ENCODE results near the gene DHX57.

The DHX57 gene

GRCh38 chr2:38875227-38875575 is 533 bp downstream of the DHX57 start:
- no peak for TF ChIP-seq CTCF (IDR thresholded peaks at IDR 0.05; ENCODE audit: low read depth, low read length, missing control alignments)
- in situ Hi-C loops (cut with HindIII; ENCODE audit: low pct_ligation_motif_present, low sequenced_read_pairs) = no loop called here
- H3K27me3 ChIP-seq (replicated peaks) = no peaks in the 10 kb centered on the region
- H3K27ac ChIP-seq = peak overlapping the region; percentile 67
- H3K36me3 ChIP-seq (replicated peaks) = no peaks in the 10 kb centered on the region
- DNase-seq = peak; percentile 1
- peak overlapping the region; percentile 99 for H3K4me3 ChIP-seq (ENCODE audit: low read depth, low read length)

GRCh38 chr2:38873763-38874162 is 2.0 kb downstream of the DHX57 start:
- TF ChIP-seq CTCF (IDR thresholded peaks at IDR 0.05; ENCODE audit: low read depth, low read length, missing control alignments) = no peak
- Histone ChIP-seq H3K4me3 (ENCODE audit: low read depth, low read length) (no peak overlapping the region), H3K27ac (no peak overlapping the region), H3K36me3 (replicated peaks) (no peaks in the 10 kb centered on the region), H3K27me3 (replicated peaks) (no peaks in the 10 kb centered on the region)
- in situ Hi-C loops (cut with HindIII; ENCODE audit: low pct_ligation_motif_present, low sequenced_read_pairs) = no loop called here
- no peak for DNase-seq

GRCh38 chr2:38871432-38871831 is 4.3 kb downstream of the DHX57 start:
- in situ Hi-C loops (cut with HindIII; ENCODE audit: low pct_ligation_motif_present, low sequenced_read_pairs) = no loop called here

GRCh38 chr2:38866773-38867443 is 8.8 kb downstream of the DHX57 start:
- no peaks in the 10 kb centered on the region for H3K27me3 ChIP-seq (replicated peaks)
- H3K27ac ChIP-seq = no peak overlapping the region
- H3K4me3 ChIP-seq (ENCODE audit: low read depth, low read length) = no peak overlapping the region
- peak; percentile 11 for DNase-seq
- in situ Hi-C loops (cut with HindIII; ENCODE audit: low pct_ligation_motif_present, low sequenced_read_pairs) = no loop called here
- no peak for TF ChIP-seq CTCF (IDR thresholded peaks at IDR 0.05; ENCODE audit: low read depth, low read length, missing control alignments)
- H3K36me3 ChIP-seq (replicated peaks) = peaks cover 9% of the 10 kb centered on the region

More at GRCh38 chr2:38871432-38871831, 4.3 kb downstream of the DHX57 start:
- Histone ChIP-seq H3K27me3 (replicated peaks) (no peaks in the 10 kb centered on the region), H3K36me3 (replicated peaks) (peaks cover 3% of the 10 kb centered on the region), H3K4me3 (ENCODE audit: low read depth, low read length) (no peak overlapping the region), H3K27ac (no peak overlapping the region)
- no peak for TF ChIP-seq CTCF (IDR thresholded peaks at IDR 0.05; ENCODE audit: low read depth, low read length, missing control alignments)
- no peak for DNase-seq

- H3K36me3 ChIP-seq (replicated peaks) = peaks cover 23% of the 10 kb centered on the region
- no peaks in the 10 kb centered on the region for H3K27me3 ChIP-seq (replicated peaks)
- TF ChIP-seq CTCF (IDR thresholded peaks at IDR 0.05; ENCODE audit: low read depth, low read length, missing control alignments) = no peak
- no peak for DNase-seq
- in situ Hi-C loops (cut with HindIII; ENCODE audit: low pct_ligation_motif_present, low sequenced_read_pairs) = no loop called here
- no peak overlapping the region for H3K27ac ChIP-seq
- H3K4me3 ChIP-seq (ENCODE audit: low read depth, low read length) = no peak overlapping the region
Measured at GRCh38 chr2:38863061-38863695, 12.6 kb downstream of the DHX57 start.

Measured in brain microvascular endothelial cell (primary cell).